ENCODE measurements around the gene THEM5. TPM values are rescaled to one million over a fixed set of nuclear protein-coding genes. Genes with fewer than 3 reads are reported as not detected.

Gene THEM5
- total RNA-seq, 3 donors from 2014 or later = not detected

DNA sequence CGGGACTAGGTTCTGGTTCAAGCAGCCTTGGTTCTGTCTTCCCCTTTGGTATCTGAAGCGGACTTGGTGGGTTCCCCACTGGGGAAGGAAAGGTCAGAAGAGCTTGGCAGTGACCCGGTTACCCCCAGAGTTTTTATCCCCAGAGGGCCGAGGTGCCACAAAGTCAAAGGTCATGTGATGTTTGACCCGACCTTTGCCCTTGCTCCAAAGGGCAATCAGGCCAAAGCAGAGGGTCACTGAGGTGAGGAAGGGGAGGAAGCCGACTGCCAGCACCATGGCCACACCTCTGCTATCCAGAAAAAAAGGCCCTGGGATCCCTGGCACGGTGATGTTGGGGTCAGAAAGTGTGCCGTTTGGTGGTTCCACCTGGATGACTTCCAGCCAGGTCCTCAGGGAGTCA, 52.7 kb downstream of the THEM5 start:
- Mint-ChIP-seq H3K36me3 (ENCODE audit: insufficient read depth) (no peaks in the 10 kb centered on the region), H3K4me3 (no peak overlapping the region), H3K27me3 (ENCODE audit: low read depth) (peaks cover 3% of the 10 kb centered on the region), H3K4me1 (ENCODE audit: low read depth) (peaks cover 9% of the 10 kb centered on the region), H3K9me3 (no peaks in the 10 kb centered on the region)
- ATAC-seq (no peak), DNase-seq (no peak)

GRCh38 chr1:151799179-151800022, 54.1 kb downstream of the THEM5 start:
- no peak for DNase-seq
- Mint-ChIP-seq H3K4me3 (no peak overlapping the region), H3K27me3 (ENCODE audit: low read depth) (peaks cover 3% of the 10 kb centered on the region), H3K4me1 (ENCODE audit: low read depth) (peaks cover 9% of the 10 kb centered on the region), H3K9me3 (no peaks in the 10 kb centered on the region), H3K36me3 (ENCODE audit: insufficient read depth) (peaks cover under 1% of the 10 kb centered on the region)
- ATAC-seq = no peak

DNA sequence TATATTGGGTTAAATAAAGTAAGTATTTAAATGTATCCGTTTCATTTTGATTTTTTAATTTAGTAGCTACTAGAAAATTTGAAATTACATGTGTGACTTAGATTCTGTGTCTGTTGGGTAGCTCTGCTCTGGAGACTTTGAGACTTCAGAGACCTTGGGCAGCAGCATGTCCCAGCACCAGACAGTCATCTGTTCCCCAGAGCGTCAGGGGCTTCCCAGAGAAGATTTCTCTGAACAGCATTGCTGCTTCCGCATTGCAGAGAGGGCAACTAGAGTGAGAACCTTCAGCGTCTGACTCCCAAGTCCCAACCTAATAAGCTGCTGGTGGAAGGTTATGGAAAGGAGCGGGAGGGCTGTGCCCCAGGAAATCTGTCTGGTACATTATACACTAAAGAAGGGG, 54.9 kb downstream of the THEM5 start:
- ATAC-seq (no peak), DNase-seq (no peak)
- H3K36me3 Mint-ChIP-seq (ENCODE audit: insufficient read depth) = peaks cover 3% of the 10 kb centered on the region
- no peaks in the 10 kb centered on the region for H3K9me3 Mint-ChIP-seq
- peaks cover 3% of the 10 kb centered on the region for H3K27me3 Mint-ChIP-seq (ENCODE audit: low read depth)
- H3K4me3 Mint-ChIP-seq = no peak overlapping the region
- peaks cover 9% of the 10 kb centered on the region for H3K4me1 Mint-ChIP-seq (ENCODE audit: low read depth)

Other genes with a start within 250 kb of the THEM5 start
- 10 to 100 TPM; 25.8 to 29.3 (median 26.1) TPM for gene SNX27, start 241.7 kb downstream of the THEM5 start, total RNA-seq
- not detected for gene CELF3, start 136.9 kb downstream of the THEM5 start, total RNA-seq
- gene RIIAD1, start 132.2 kb downstream of the THEM5 start, total RNA-seq = not detected
- gene MRPL9, start 90.2 kb downstream of the THEM5 start, total RNA-seq = 100 to 1,000 TPM; 156 to 167 (median 163) TPM
- gene TDRKH, start 63.2 kb downstream of the THEM5 start, total RNA-seq = 10 to 100 TPM in 2 of 3 donors, 1 to 10 TPM in 1; 9.6 to 10.4 (median 10.1) TPM
- gene LINGO4, start 48.3 kb downstream of the THEM5 start, total RNA-seq = under 1 TPM; 0.08 to 0.16 (median 0.16) TPM
- gene RORC, start 21.9 kb downstream of the THEM5 start, total RNA-seq = 1 to 10 TPM; 1.1 to 5.1 (median 3.7) TPM
- under 1 TPM; 0.33 to 0.90 (median 0.87) TPM for gene C2CD4D, start 13.9 kb downstream of the THEM5 start, total RNA-seq
- 10 to 100 TPM; 23.2 to 29.1 (median 24.6) TPM for gene THEM4, start 55.8 kb upstream of the THEM5 start, total RNA-seq
- gene S100A10, start 140.1 kb upstream of the THEM5 start, total RNA-seq = 100 to 1,000 TPM in 2 of 3 donors, 10 to 100 TPM in 1; 92.6 to 113 (median 106) TPM
- 100 to 1,000 TPM in 2 of 3 donors, 10 to 100 TPM in 1; 89.0 to 139 (median 121) TPM for gene S100A11, start 183.3 kb upstream of the THEM5 start, total RNA-seq
- not detected for gene TCHHL1, start 235.4 kb upstream of the THEM5 start, total RNA-seq